HUES64 (cell line): Measurements from ENCODE around the gene OPN4.

Experiments used
- H3K27ac ChIP-seq: 2 replicates; pipeline ENCODE4 v1.7.0; 2013; ENCODE audit warnings: low read depth, low read length, inconsistent platforms
- H3K27me3 ChIP-seq: 2 replicates; pipeline ENCODE4 v1.6.1; 2013; ENCODE audit warnings: mild to moderate bottlenecking, low read length; ENCODE audit not compliant: insufficient read depth
- H3K36me3 ChIP-seq: 2 replicates; pipeline ENCODE4 v1.6.1; 2013; ENCODE audit warnings: mild to moderate bottlenecking, low read length; ENCODE audit not compliant: insufficient read depth
- H3K4me1 ChIP-seq: 2 replicates; pipeline ENCODE4 v1.6.1; 2013; ENCODE audit warnings: mild to moderate bottlenecking, low read length, moderate library complexity; ENCODE audit not compliant: insufficient read depth
- H3K4me3 ChIP-seq: 2 replicates; pipeline ENCODE4 v1.5.1; 2013; ENCODE audit warnings: mild to moderate bottlenecking, low read length, moderate library complexity
- H3K9ac ChIP-seq: 2 replicates; pipeline ENCODE4 v1.6.1; 2013; ENCODE audit warnings: mild to moderate bottlenecking, low read depth, low read length
- H3K9me3 ChIP-seq: 2 replicates; pipeline ENCODE4 v1.6.1; 2013; ENCODE audit warnings: low read depth, low read length; ENCODE audit not compliant: insufficient read depth
- WGBS: fragments of 150-250, 120-280 bp; methylation state at CpG from one replicate; pipeline ENCODE4 v1.1.7; 2013; ENCODE audit warnings: missing lambda C conversion rate; 5-methylcytosine and 5-hydroxymethylcytosine counted together

The OPN4 gene

GRCh38 chr10:86706977-86707376 is 52.6 kb downstream of the OPN4 start:
- 100% methylated on average over 1 of the region's 1 CpG for WGBS
- Histone ChIP-seq H3K9me3 (no peaks in the 10 kb centered on the region), H3K4me3 (no peak overlapping the region), H3K4me1 (peaks cover 14% of the 10 kb centered on the region), H3K36me3 (no peaks in the 10 kb centered on the region), H3K9ac (no peak overlapping the region), H3K27me3 (no peaks in the 10 kb centered on the region), H3K27ac (no peak overlapping the region)

- Histone ChIP-seq H3K27ac (no peak overlapping the region), H3K36me3 (no peaks in the 10 kb centered on the region), H3K27me3 (no peaks in the 10 kb centered on the region), H3K9me3 (no peaks in the 10 kb centered on the region), H3K4me1 (peaks cover 14% of the 10 kb centered on the region), H3K4me3 (no peak overlapping the region), H3K9ac (no peak overlapping the region)
- 84% methylated on average over 4 of the region's 4 CpGs for WGBS
Observed at GRCh38 chr10:86707505-86707904, 53.2 kb downstream of the OPN4 start.

- no peaks in the 10 kb centered on the region for H3K27me3 ChIP-seq
- no peak overlapping the region for H3K4me3 ChIP-seq
- no peaks in the 10 kb centered on the region for H3K9me3 ChIP-seq
- WGBS = 87% methylated on average over 8 of the region's 8 CpGs
- H3K4me1 ChIP-seq = peaks cover 14% of the 10 kb centered on the region
- H3K27ac ChIP-seq = no peak overlapping the region
- H3K9ac ChIP-seq = no peak overlapping the region
- H3K36me3 ChIP-seq = no peaks in the 10 kb centered on the region
Observed at GRCh38 chr10:86708068-86708782, 53.9 kb downstream of the OPN4 start.

GRCh38 chr10:86708783-86709380 is 54.5 kb downstream of the OPN4 start:
- 78% methylated on average over 5 of the region's 5 CpGs for WGBS
- H3K27ac ChIP-seq = no peak overlapping the region
- no peak overlapping the region for H3K9ac ChIP-seq
- H3K27me3 ChIP-seq = no peaks in the 10 kb centered on the region
- H3K9me3 ChIP-seq = no peaks in the 10 kb centered on the region
- H3K36me3 ChIP-seq = no peaks in the 10 kb centered on the region
- peaks cover 14% of the 10 kb centered on the region for H3K4me1 ChIP-seq
- H3K4me3 ChIP-seq = no peak overlapping the region

- Histone ChIP-seq H3K27ac (no peak overlapping the region), H3K27me3 (no peaks in the 10 kb centered on the region), H3K9me3 (no peaks in the 10 kb centered on the region), H3K4me3 (no peak overlapping the region), H3K4me1 (peaks cover 14% of the 10 kb centered on the region), H3K36me3 (no peaks in the 10 kb centered on the region), H3K9ac (no peak overlapping the region)
- WGBS = 95% methylated on average over 16 of the region's 16 CpGs
Observed at GRCh38 chr10:86709396-86710185, 55.2 kb downstream of the OPN4 start.

GRCh38 chr10:86710987-86711512 is 56.7 kb downstream of the OPN4 start:
- H3K27me3 ChIP-seq = no peaks in the 10 kb centered on the region
- peaks cover 11% of the 10 kb centered on the region for H3K4me1 ChIP-seq
- H3K9ac ChIP-seq = peak overlapping the region; percentile 74
- H3K9me3 ChIP-seq = no peaks in the 10 kb centered on the region
- peak overlapping the region; percentile 64 for H3K4me3 ChIP-seq
- 6% methylated on average over 46 of the region's 46 CpGs for WGBS
- no peaks in the 10 kb centered on the region for H3K36me3 ChIP-seq
- H3K27ac ChIP-seq = peak overlapping the region; percentile 51; the same call in 1 of the 2 replicates

- H3K27me3 ChIP-seq = no peaks in the 10 kb centered on the region
- peak overlapping the region; percentile 74 for H3K9ac ChIP-seq
- peak overlapping the region; percentile 64 for H3K4me3 ChIP-seq
- H3K4me1 ChIP-seq = peaks cover 10% of the 10 kb centered on the region
- H3K9me3 ChIP-seq = no peaks in the 10 kb centered on the region
- peak overlapping the region; percentile 51; the same call in 1 of the 2 replicates for H3K27ac ChIP-seq
- 1% methylated on average over 82 of the region's 82 CpGs for WGBS
- H3K36me3 ChIP-seq = no peaks in the 10 kb centered on the region
Observed at GRCh38 chr10:86711513-86712316, 57.4 kb downstream of the OPN4 start.

GRCh38 chr10:86712317-86712707 is 58.0 kb downstream of the OPN4 start:
- Histone ChIP-seq H3K9ac (peak overlapping the region; percentile 74; the same call in 1 of the 2 replicates), H3K27me3 (no peaks in the 10 kb centered on the region), H3K27ac (no peak overlapping the region), H3K36me3 (no peaks in the 10 kb centered on the region), H3K4me3 (peak overlapping the region; percentile 64), H3K9me3 (no peaks in the 10 kb centered on the region), H3K4me1 (peaks cover 10% of the 10 kb centered on the region)
- WGBS = 43% methylated on average over 8 of the region's 9 CpGs

GRCh38 chr10:86715156-86715795 is 60.9 kb downstream of the OPN4 start:
- Histone ChIP-seq H3K27me3 (no peaks in the 10 kb centered on the region), H3K9ac (no peak overlapping the region), H3K4me1 (peaks cover 4% of the 10 kb centered on the region), H3K9me3 (no peaks in the 10 kb centered on the region), H3K27ac (no peak overlapping the region), H3K4me3 (no peak overlapping the region), H3K36me3 (no peaks in the 10 kb centered on the region)
- 72% methylated on average over 6 of the region's 6 CpGs for WGBS

- Histone ChIP-seq H3K27ac (no peak overlapping the region), H3K9ac (no peak overlapping the region), H3K27me3 (no peaks in the 10 kb centered on the region), H3K4me1 (peaks cover 1% of the 10 kb centered on the region), H3K9me3 (no peaks in the 10 kb centered on the region), H3K4me3 (no peak overlapping the region), H3K36me3 (no peaks in the 10 kb centered on the region)
- WGBS = 67% methylated on average over 5 of the region's 5 CpGs
Observed at GRCh38 chr10:86715836-86716235, 61.5 kb downstream of the OPN4 start.
